MM.1S (cell line): ENCODE measurements around the gene GNAS.
"Not testable (repeated sequence)": the region's sequence is repeated elsewhere in the genome, so short reads cannot be mapped to it uniquely, and the experiment has no call there.

Experiments used
- DNase-seq: peaks from one replicate; pipeline ENCODE4 v3.0.0-alpha.2; 2015
- H2AFZ ChIP-seq: fragments of 300-600 bp; sonication (generic); 2 replicates; pipeline ENCODE4 v1.6.0; 2016; ENCODE audit warnings: antibody characterized with exemption, low read length
- H3F3A ChIP-seq: fragments of 300-600 bp; sonication (generic); 2 replicates; pipeline ENCODE4 v1.6.1; 2016; ENCODE audit warnings: mild to moderate bottlenecking, antibody characterized with exemption, low read length, moderate library complexity, mixed read lengths; ENCODE audit not compliant: insufficient read depth
- H3K27ac ChIP-seq: fragments of 300-600 bp; sonication (generic); 2 replicates; pipeline ENCODE4 v1.5.1; 2016; ENCODE audit warnings: mild to moderate bottlenecking, low read length
- H3K27me3 ChIP-seq: fragments of 300-600 bp; sonication (generic); replicated peaks from 2 replicates; pipeline ENCODE4 v1.6.0; 2016; ENCODE audit warnings: low read length; ENCODE audit not compliant: insufficient read depth
- H3K36me3 ChIP-seq: fragments of 300-600 bp; sonication (generic); replicated peaks from 2 replicates; pipeline ENCODE4 v1.6.1; 2016; ENCODE audit warnings: mild to moderate bottlenecking, low read length, mixed read lengths; ENCODE audit not compliant: insufficient read depth
- H3K4me1 ChIP-seq: fragments of 300-600 bp; sonication (generic); 2 replicates; pipeline ENCODE4 v1.6.1; 2016; ENCODE audit warnings: low read length, mixed read lengths
- H3K4me2 ChIP-seq: fragments of 300-600 bp; sonication (generic); 2 replicates; pipeline ENCODE4 v1.6.0; 2016; ENCODE audit warnings: low read depth, low read length
- H3K4me3 ChIP-seq: fragments of 300-600 bp; sonication (generic); 2 replicates; pipeline ENCODE4 v1.5.1; 2016; ENCODE audit warnings: low read length, mixed read lengths
- H3K79me2 ChIP-seq: fragments of 300-600 bp; sonication (generic); 2 replicates; pipeline ENCODE4 v1.6.1; 2016; ENCODE audit warnings: mixed run types, low read length, mixed read lengths
- H3K9ac ChIP-seq: fragments of 300-600 bp; sonication (generic); 2 replicates; pipeline ENCODE4 v1.6.1; 2016; ENCODE audit warnings: low read length, mixed read lengths
- H3K9me2 ChIP-seq: fragments of 300-600 bp; sonication (generic); replicated peaks from 2 replicates; pipeline ENCODE4 v1.6.1; 2016; ENCODE audit warnings: mild to moderate bottlenecking, low read length, mixed read lengths; ENCODE audit not compliant: insufficient read depth
- H3K9me3 ChIP-seq: fragments of 300-600 bp; sonication (generic); replicated peaks from 2 replicates; pipeline ENCODE4 v1.6.1; 2016; ENCODE audit warnings: mild to moderate bottlenecking, low read length, mixed read lengths; ENCODE audit not compliant: insufficient read depth
- H4K20me1 ChIP-seq: fragments of 300-600 bp; sonication (generic); 2 replicates; pipeline ENCODE4 v1.6.1; 2016; ENCODE audit warnings: mild to moderate bottlenecking, low read length, moderate library complexity, mixed read lengths; ENCODE audit not compliant: insufficient read depth
- EZH2 ChIP-seq: fragments of 300-600 bp; sonication (generic); optimal IDR thresholded peaks from 2 replicates; pipeline ENCODE3; 2017; ENCODE audit warnings: low read depth, mild to moderate bottlenecking, antibody characterized with exemption, low read length, mixed read lengths
- EZH2phosphoT487 ChIP-seq: fragments of 300-600 bp; sonication (generic); IDR thresholded peaks from 2 replicates; pipeline ENCODE4 v1.6.1; 2018; ENCODE audit warnings: antibody characterized with exemption, low read length
- TF ChIP-seq, protein P1 (sequence below): fragments of 300-600 bp; sonication (generic); IDR thresholded peaks from 2 replicates; pipeline ENCODE4 v1.5.1; 2016; ENCODE audit warnings: antibody characterized with exemption, low read length, mixed read lengths

Gene GNAS

GRCh38 chr20:58816957-58817651, 35.4 kb upstream of the GNAS start:
- no peaks in the 10 kb centered on the region for H4K20me1 ChIP-seq
- H3K27me3 ChIP-seq, result peaks cover 31% of the 10 kb centered on the region
- H3K27ac ChIP-seq, result no peak overlapping the region
- TF ChIP-seq EZH2, result no peak
- TF ChIP-seq EZH2phosphoT487, result no peak
- H3K79me2 ChIP-seq, result no peaks in the 10 kb centered on the region
- H3K36me3 ChIP-seq, result no peaks in the 10 kb centered on the region
- DNase-seq, result no peak
- H3K9ac ChIP-seq, result no peak overlapping the region
- H2AFZ ChIP-seq, result no peak overlapping the region
- H3K4me2 ChIP-seq, result no peak overlapping the region
- H3F3A ChIP-seq, result no peaks in the 10 kb centered on the region
- no peaks in the 10 kb centered on the region for H3K4me1 ChIP-seq
- no peaks in the 10 kb centered on the region for H3K9me2 ChIP-seq
- no peak overlapping the region for H3K4me3 ChIP-seq
- H3K9me3 ChIP-seq, result no peaks in the 10 kb centered on the region

- Histone ChIP-seq H3K36me3 (no peaks in the 10 kb centered on the region), H3K9me2 (no peaks in the 10 kb centered on the region), H3K79me2 (no peaks in the 10 kb centered on the region), H2AFZ (no peak overlapping the region), H3K4me3 (no peak overlapping the region), H4K20me1 (no peaks in the 10 kb centered on the region), H3K4me1 (no peaks in the 10 kb centered on the region), H3K9ac (no peak overlapping the region), H3F3A (no peaks in the 10 kb centered on the region), H3K27me3 (peaks cover 25% of the 10 kb centered on the region; the same call in 1 of the 2 replicates), H3K9me3 (no peaks in the 10 kb centered on the region), H3K27ac (no peak overlapping the region), H3K4me2 (no peak overlapping the region)
- no peak for DNase-seq
- TF ChIP-seq, protein P1, sequence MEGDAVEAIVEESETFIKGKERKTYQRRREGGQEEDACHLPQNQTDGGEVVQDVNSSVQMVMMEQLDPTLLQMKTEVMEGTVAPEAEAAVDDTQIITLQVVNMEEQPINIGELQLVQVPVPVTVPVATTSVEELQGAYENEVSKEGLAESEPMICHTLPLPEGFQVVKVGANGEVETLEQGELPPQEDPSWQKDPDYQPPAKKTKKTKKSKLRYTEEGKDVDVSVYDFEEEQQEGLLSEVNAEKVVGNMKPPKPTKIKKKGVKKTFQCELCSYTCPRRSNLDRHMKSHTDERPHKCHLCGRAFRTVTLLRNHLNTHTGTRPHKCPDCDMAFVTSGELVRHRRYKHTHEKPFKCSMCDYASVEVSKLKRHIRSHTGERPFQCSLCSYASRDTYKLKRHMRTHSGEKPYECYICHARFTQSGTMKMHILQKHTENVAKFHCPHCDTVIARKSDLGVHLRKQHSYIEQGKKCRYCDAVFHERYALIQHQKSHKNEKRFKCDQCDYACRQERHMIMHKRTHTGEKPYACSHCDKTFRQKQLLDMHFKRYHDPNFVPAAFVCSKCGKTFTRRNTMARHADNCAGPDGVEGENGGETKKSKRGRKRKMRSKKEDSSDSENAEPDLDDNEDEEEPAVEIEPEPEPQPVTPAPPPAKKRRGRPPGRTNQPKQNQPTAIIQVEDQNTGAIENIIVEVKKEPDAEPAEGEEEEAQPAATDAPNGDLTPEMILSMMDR, result no peak
- no peak for TF ChIP-seq EZH2phosphoT487
- no peak for TF ChIP-seq EZH2
These were observed 34.8 kb upstream of the GNAS start for GRCh38 chr20:58817748-58818147.

- no peaks in the 10 kb centered on the region for H3K9me2 ChIP-seq
- no peak overlapping the region for H3K27ac ChIP-seq
- TF ChIP-seq, protein P1, result no peak
- no peak for TF ChIP-seq EZH2phosphoT487
- no peak for TF ChIP-seq EZH2
These were observed 33.8 kb upstream of the GNAS start for GRCh38 chr20:58818586-58819285.

DNA sequence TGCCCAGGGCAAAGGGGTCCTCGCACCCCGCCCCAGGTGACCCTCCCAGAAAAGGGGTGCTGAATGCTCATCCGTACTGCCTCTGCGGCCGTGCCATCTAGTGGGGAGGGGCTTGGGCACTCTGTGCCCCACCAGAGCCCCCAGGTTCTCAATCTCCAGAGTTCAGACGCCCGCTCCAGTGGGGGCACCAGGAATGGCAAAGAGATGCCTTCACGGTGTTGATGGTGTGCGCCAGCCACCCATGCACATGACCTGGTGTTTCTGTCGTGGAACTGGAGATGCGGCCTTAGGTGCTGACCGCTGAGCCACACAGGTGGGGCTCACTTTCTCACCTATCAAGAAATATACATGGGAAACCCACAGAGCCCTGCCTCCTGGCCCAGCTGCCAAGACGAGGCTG, 32.6 kb upstream of the GNAS start:
- no peak overlapping the region for H3K4me3 ChIP-seq
- peaks cover 16% of the 10 kb centered on the region; the same call in 1 of the 2 replicates for H3K27me3 ChIP-seq
- H3K4me1 ChIP-seq, result no peaks in the 10 kb centered on the region
- no peaks in the 10 kb centered on the region for H3K9me2 ChIP-seq
- no peaks in the 10 kb centered on the region for H3K79me2 ChIP-seq
- no peaks in the 10 kb centered on the region for H3K9me3 ChIP-seq
- TF ChIP-seq, protein P1, result no peak
- TF ChIP-seq EZH2 (no peak), EZH2phosphoT487 (no peak)
- no peak overlapping the region for H3K4me2 ChIP-seq
- H3F3A ChIP-seq, result no peaks in the 10 kb centered on the region
- no peak for DNase-seq
- no peaks in the 10 kb centered on the region for H3K36me3 ChIP-seq
- no peak overlapping the region for H3K9ac ChIP-seq
- no peak overlapping the region for H3K27ac ChIP-seq
- H2AFZ ChIP-seq, result no peak overlapping the region
- no peaks in the 10 kb centered on the region for H4K20me1 ChIP-seq

More at GRCh38 chr20:58818586-58819285, 33.8 kb upstream of the GNAS start:
- H3K4me2 ChIP-seq, result no peak overlapping the region
- H2AFZ ChIP-seq, result no peak overlapping the region
- no peaks in the 10 kb centered on the region for H3F3A ChIP-seq
- H3K36me3 ChIP-seq, result no peaks in the 10 kb centered on the region
- no peak overlapping the region for H3K9ac ChIP-seq
- no peaks in the 10 kb centered on the region for H3K9me3 ChIP-seq
- H3K4me1 ChIP-seq, result no peaks in the 10 kb centered on the region
- H3K4me3 ChIP-seq, result no peak overlapping the region
- H3K27me3 ChIP-seq, result peaks cover 18% of the 10 kb centered on the region; the same call in 1 of the 2 replicates
- no peaks in the 10 kb centered on the region for H4K20me1 ChIP-seq
- DNase-seq, result no peak
- no peaks in the 10 kb centered on the region for H3K79me2 ChIP-seq

DNA sequence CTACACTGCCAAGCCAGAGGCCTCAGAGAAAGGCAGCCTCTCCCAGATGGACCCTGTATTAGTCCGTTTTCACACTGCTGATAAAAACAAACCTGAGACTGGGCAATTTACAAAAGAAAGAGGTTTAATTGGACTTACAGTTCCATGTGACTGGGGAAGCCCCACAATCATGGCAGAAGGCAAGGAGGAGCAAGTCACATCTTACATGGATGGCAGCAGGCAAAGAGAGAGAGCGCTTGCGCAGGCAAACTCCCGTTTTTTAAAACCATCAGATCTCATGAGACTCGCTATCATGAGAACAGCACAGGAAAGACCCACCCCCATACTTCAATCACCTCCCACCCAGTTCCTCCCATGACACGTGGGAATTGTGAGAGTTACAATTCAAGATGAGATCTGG, 32.0 kb upstream of the GNAS start:
- not testable (repeated sequence) for H3K27ac ChIP-seq, H3K9me3 ChIP-seq, H3K4me1 ChIP-seq, DNase-seq, H3K9ac ChIP-seq, H3K9me2 ChIP-seq, H3K79me2 ChIP-seq, H3K4me3 ChIP-seq, H2AFZ ChIP-seq, H3F3A ChIP-seq, H4K20me1 ChIP-seq, H3K36me3 ChIP-seq, H3K4me2 ChIP-seq
- peaks cover 16% of the 10 kb centered on the region for H3K27me3 ChIP-seq
